NB4 (cell line): ENCODE data around the gene SCFD2.

ENCODE experiments used
- DNase-seq: peaks from one replicate; pipeline ENCODE4 v3.0.0; 2010; ENCODE audit warnings: low read depth
- H3K4me3 ChIP-seq: one replicate; pipeline ENCODE4 v1.5.1; 2011; ENCODE audit warnings: mild to moderate bottlenecking, low read depth, low read length, moderate library complexity
- MYC ChIP-seq: IDR thresholded peaks from 2 replicates; pipeline ENCODE4 v1.6.1; 2011; ENCODE audit warnings: low read depth, low read length
- POLR2A ChIP-seq: IDR thresholded peaks from 2 replicates; pipeline ENCODE4 v1.6.1; 2011; ENCODE audit warnings: mild to moderate bottlenecking; ENCODE audit not compliant: insufficient read length; ENCODE audit errors: extremely low read depth
- TF ChIP-seq, protein P1 (sequence below): IDR thresholded peaks from 2 replicates; pipeline ENCODE4 v1.6.1; 2011; ENCODE audit warnings: low read depth, low read length
- TF ChIP-seq, protein P2 (sequence below): IDR thresholded peaks from one replicate; pipeline ENCODE4 v1.5.1; 2012; ENCODE audit warnings: low read depth, low read length

SCFD2 gene

DNA sequence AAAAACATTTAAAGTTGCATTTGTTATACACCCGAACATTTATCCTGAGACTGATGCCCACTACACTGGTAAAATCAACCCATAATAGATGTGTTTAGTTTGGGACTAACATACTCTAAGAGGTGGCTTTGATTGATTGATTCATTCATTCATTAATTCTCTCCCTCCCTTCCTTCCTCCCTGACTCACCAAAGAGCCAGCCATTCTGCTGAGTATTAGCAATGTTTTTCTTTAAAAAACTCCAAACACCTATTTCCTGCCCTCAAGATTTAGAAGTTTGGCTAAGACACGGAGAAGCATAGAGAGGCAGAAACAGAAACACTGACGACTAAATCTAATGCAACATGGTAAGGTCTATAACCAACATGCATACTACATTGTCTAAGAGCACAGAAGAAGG lies 414.8 kb downstream of the SCFD2 start:
- DNase-seq: no peak
- no peak overlapping the region for H3K4me3 ChIP-seq
- TF ChIP-seq, protein P1, sequence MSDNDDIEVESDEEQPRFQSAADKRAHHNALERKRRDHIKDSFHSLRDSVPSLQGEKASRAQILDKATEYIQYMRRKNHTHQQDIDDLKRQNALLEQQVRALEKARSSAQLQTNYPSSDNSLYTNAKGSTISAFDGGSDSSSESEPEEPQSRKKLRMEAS: no peak
- TF ChIP-seq MYC (no peak), POLR2A (no peak)
- TF ChIP-seq, protein P2, sequence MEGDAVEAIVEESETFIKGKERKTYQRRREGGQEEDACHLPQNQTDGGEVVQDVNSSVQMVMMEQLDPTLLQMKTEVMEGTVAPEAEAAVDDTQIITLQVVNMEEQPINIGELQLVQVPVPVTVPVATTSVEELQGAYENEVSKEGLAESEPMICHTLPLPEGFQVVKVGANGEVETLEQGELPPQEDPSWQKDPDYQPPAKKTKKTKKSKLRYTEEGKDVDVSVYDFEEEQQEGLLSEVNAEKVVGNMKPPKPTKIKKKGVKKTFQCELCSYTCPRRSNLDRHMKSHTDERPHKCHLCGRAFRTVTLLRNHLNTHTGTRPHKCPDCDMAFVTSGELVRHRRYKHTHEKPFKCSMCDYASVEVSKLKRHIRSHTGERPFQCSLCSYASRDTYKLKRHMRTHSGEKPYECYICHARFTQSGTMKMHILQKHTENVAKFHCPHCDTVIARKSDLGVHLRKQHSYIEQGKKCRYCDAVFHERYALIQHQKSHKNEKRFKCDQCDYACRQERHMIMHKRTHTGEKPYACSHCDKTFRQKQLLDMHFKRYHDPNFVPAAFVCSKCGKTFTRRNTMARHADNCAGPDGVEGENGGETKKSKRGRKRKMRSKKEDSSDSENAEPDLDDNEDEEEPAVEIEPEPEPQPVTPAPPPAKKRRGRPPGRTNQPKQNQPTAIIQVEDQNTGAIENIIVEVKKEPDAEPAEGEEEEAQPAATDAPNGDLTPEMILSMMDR: no peak

DNA sequence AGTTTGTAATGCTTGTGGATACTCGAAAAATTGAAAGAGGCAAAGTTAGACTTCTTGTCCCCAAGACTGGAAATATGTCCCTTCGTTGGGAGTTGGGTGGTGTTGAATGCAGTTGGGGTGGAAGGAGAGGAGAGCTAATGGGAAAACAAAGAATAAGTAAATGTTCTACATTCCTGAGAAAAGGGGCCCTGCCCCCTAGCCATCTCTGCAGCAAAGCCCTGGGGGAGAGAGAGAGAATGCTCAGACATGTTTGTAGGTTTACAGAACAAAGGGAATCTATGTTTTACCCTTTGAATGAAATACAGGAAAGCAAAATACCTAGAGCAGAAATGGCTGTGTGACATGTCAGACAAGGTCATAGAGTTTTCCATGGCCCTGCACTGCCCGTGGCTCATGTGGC lies 415.6 kb downstream of the SCFD2 start:
- H3K4me3 ChIP-seq: no peak overlapping the region
- TF ChIP-seq MYC: no peak
- TF ChIP-seq, protein P1: no peak
- TF ChIP-seq, protein P2: no peak
- TF ChIP-seq POLR2A: no peak
- no peak for DNase-seq

DNA sequence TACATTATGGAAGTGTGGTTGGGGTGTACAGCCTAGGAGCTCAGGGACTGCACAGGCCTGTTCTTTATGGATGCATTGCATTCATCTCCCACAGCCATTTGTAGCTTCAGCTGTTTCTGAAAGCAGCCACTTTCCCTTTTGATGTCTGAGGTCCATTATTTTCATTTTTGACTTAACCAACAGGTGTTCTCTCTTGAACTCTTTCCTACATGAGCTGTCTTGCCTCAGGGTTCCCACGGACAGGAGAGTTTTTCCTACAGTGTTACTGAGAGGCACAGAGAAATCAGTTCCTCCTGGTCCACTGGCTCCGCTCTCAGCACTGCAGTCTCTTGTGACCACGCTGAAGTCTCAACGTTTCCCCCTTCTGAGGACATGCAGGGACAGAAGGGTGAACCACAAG lies 416.5 kb downstream of the SCFD2 start:
- no peak overlapping the region for H3K4me3 ChIP-seq
- no peak for DNase-seq
- TF ChIP-seq, protein P1: no peak
- no peak for TF ChIP-seq POLR2A
- no peak for TF ChIP-seq MYC
- TF ChIP-seq, protein P2: no peak

DNA sequence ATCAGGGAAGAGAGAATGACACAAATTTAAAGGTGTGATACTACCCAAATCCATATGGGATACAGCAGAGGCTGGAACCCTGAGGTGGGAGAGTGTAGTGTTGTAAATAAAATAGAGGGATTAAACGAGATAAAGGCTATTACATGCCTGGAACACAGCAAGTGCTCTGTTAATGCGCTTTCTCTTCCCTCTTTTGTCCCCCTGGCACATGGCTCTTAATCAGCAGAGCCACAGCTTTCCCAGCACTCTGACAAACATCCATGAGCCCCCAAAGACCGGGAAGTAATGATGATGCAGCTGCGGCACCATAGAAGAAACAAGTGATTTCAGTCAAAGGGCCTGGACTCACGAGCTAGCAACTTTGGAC lies 417.8 kb downstream of the SCFD2 start:
- no peak for TF ChIP-seq POLR2A
- TF ChIP-seq, protein P2: no peak
- no peak for TF ChIP-seq MYC
- TF ChIP-seq, protein P1: no peak
- DNase-seq: no peak
- H3K4me3 ChIP-seq: no peak overlapping the region

DNA sequence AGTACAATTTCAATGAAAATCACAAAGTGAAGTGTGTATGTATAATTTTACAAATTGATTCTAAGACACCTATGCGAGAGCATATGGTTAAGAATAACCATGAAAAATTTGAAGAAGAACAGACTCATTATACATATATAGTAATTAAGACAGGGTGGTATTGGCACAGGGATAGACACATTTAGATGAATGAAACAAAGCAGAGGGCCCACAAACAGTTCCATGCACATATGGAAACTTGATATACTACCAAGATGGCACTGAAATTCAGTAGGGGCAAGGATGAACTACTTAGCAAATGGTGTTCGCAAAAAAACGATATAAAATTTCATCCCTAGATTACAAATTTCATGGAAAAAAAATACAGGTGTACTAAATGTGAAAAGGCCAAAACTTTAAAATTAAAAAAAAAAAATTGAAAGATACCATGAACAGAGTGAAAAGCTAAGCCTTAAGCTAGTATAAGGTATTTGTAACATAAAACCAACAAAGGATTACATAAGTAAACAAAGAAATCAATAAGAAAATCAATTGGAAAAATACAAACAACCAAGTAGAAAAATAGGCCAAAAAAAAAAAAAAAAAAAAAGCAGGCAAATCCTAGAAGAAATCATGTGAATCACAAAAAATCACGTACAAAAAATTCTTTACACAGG lies 418.3 kb downstream of the SCFD2 start:
- no peak for TF ChIP-seq MYC
- TF ChIP-seq POLR2A: no peak
- TF ChIP-seq, protein P2: no peak
- TF ChIP-seq, protein P1: no peak
- no peak for DNase-seq
- H3K4me3 ChIP-seq: no peak overlapping the region
